Measurements from ENCODE around the gene EMC9.
A peak's percentile ranks its signal among the peaks of the same experiment; 100 is the strongest.

The EMC9 gene

GRCh38 chr14:24177041-24177825, 35.8 kb upstream of the EMC9 start:
- Histone ChIP-seq H3K27ac (no peak overlapping the region), H3K9me3 (no peaks in the 10 kb centered on the region), H3K4me1 (peaks cover 34% of the 10 kb centered on the region), H4K20me1 (peaks cover 15% of the 10 kb centered on the region; the same call in 1 of the 2 replicates), H3K27me3 (peaks cover 8% of the 10 kb centered on the region), H3K9ac (no peak overlapping the region), H3K36me3 (peaks cover 64% of the 10 kb centered on the region), H3K4me3 (no peak overlapping the region), H3K4me2 (no peak overlapping the region)
- no peak for TF ChIP-seq Cebpa-rat (IDR thresholded peaks at IDR 0.05)

GRCh38 chr14:24176599-24176998, 35.2 kb upstream of the EMC9 start:
- Histone ChIP-seq H3K27ac (no peak overlapping the region), H4K20me1 (peaks cover 15% of the 10 kb centered on the region; the same call in 1 of the 2 replicates), H3K4me1 (peaks cover 40% of the 10 kb centered on the region), H3K9me3 (no peaks in the 10 kb centered on the region), H3K4me2 (no peak overlapping the region), H3K27me3 (peaks cover 14% of the 10 kb centered on the region), H3K36me3 (peaks cover 57% of the 10 kb centered on the region), H3K4me3 (no peak overlapping the region), H3K9ac (no peak overlapping the region)
- no peak for TF ChIP-seq Cebpa-rat (IDR thresholded peaks at IDR 0.05)

- Histone ChIP-seq H3K4me2 (peak overlapping the region; percentile 90; the same call in 1 of the 2 replicates), H3K27ac (no peak overlapping the region), H3K36me3 (peaks cover 30% of the 10 kb centered on the region), H3K4me3 (no peak overlapping the region), H4K20me1 (no peaks in the 10 kb centered on the region), H3K4me1 (peaks cover 24% of the 10 kb centered on the region), H3K9me3 (no peaks in the 10 kb centered on the region), H3K9ac (no peak overlapping the region), H3K27me3 (peaks cover 25% of the 10 kb centered on the region)
- TF ChIP-seq Cebpa-rat (IDR thresholded peaks at IDR 0.05), result no peak
Measured at GRCh38 chr14:24172871-24173281, 31.5 kb upstream of the EMC9 start.

GRCh38 chr14:24172261-24172860, 31.0 kb upstream of the EMC9 start:
- Histone ChIP-seq H3K27ac (no peak overlapping the region), H3K9me3 (no peaks in the 10 kb centered on the region), H3K4me1 (peaks cover 24% of the 10 kb centered on the region), H3K9ac (0 out of 2 replicates have a peak overlapping the region, but pooled peaks have one; percentile 13), H3K4me3 (peak overlapping the region; percentile 66), H3K27me3 (peaks cover 25% of the 10 kb centered on the region), H3K36me3 (peaks cover 30% of the 10 kb centered on the region), H4K20me1 (no peaks in the 10 kb centered on the region), H3K4me2 (peak overlapping the region; percentile 90)
- TF ChIP-seq Cebpa-rat (IDR thresholded peaks at IDR 0.05), result no peak

GRCh38 chr14:24171422-24172260, 30.2 kb upstream of the EMC9 start, which contains the start of gene REC8:
Gene REC8, plus strand, starts transcription at chr14:24172080. Its CDS starts 473 bp downstream, at chr14:24172553.
- 0 out of 2 replicates have a peak within 1 kb of the TSS, but pooled peaks have one; percentile 13 for H3K9ac ChIP-seq

GRCh38 chr14:24167469-24168114, 26.2 kb upstream of the EMC9 start:
- Histone ChIP-seq H3K4me2 (no peak overlapping the region), H3K36me3 (peaks cover 62% of the 10 kb centered on the region), H3K9ac (no peak overlapping the region), H3K27me3 (peaks cover 20% of the 10 kb centered on the region), H3K4me1 (peaks cover 27% of the 10 kb centered on the region), H4K20me1 (no peaks in the 10 kb centered on the region), H3K9me3 (no peaks in the 10 kb centered on the region), H3K4me3 (no peak overlapping the region), H3K27ac (no peak overlapping the region)
- no peak for TF ChIP-seq Cebpa-rat (IDR thresholded peaks at IDR 0.05)

More at GRCh38 chr14:24171422-24172260, 30.2 kb upstream of the EMC9 start, which contains the start of gene REC8:
- Histone ChIP-seq H4K20me1 (no peaks in the 10 kb centered on the region), H3K4me3 (peak within 1 kb of the TSS; percentile 66), H3K27me3 (peaks cover 25% of the 10 kb centered on the region), H3K4me1 (peaks cover 24% of the 10 kb centered on the region), H3K9me3 (no peaks in the 10 kb centered on the region), H3K27ac (no peak within 1 kb of the TSS), H3K36me3 (peaks cover 30% of the 10 kb centered on the region), H3K4me2 (peak within 1 kb of the TSS; percentile 90)
- no peak for TF ChIP-seq Cebpa-rat (IDR thresholded peaks at IDR 0.05)

GRCh38 chr14:24165785-24166184, 24.4 kb upstream of the EMC9 start:
- H3K27me3 ChIP-seq, result peaks cover 2% of the 10 kb centered on the region; the same call in 1 of the 2 replicates
- peaks cover 63% of the 10 kb centered on the region for H3K36me3 ChIP-seq
- H3K4me1 ChIP-seq, result peaks cover 26% of the 10 kb centered on the region
- no peak overlapping the region for H3K4me3 ChIP-seq
- TF ChIP-seq Cebpa-rat (IDR thresholded peaks at IDR 0.05), result no peak
- H4K20me1 ChIP-seq, result no peaks in the 10 kb centered on the region
- no peak overlapping the region for H3K4me2 ChIP-seq
- no peak overlapping the region for H3K9ac ChIP-seq
- no peaks in the 10 kb centered on the region for H3K9me3 ChIP-seq
- no peak overlapping the region for H3K27ac ChIP-seq

GRCh38 chr14:24164518-24164991, 23.2 kb upstream of the EMC9 start:
- peaks cover 72% of the 10 kb centered on the region for H3K36me3 ChIP-seq

GRCh38 chr14:24162093-24162492, 20.7 kb upstream of the EMC9 start:
- Histone ChIP-seq H3K4me3 (peak overlapping the region; percentile 68; the same call in 1 of the 2 replicates), H3K4me2 (peak overlapping the region; percentile 80), H3K9ac (peak overlapping the region; percentile 72; the same call in 1 of the 2 replicates), H3K27me3 (no peaks in the 10 kb centered on the region), H3K9me3 (no peaks in the 10 kb centered on the region), H4K20me1 (no peaks in the 10 kb centered on the region), H3K36me3 (peaks cover 82% of the 10 kb centered on the region), H3K27ac (peak overlapping the region; percentile 73), H3K4me1 (peaks cover 30% of the 10 kb centered on the region)
- no peak for TF ChIP-seq Cebpa-rat (IDR thresholded peaks at IDR 0.05)

More at GRCh38 chr14:24164518-24164991, 23.2 kb upstream of the EMC9 start:
- H3K4me1 ChIP-seq, result peaks cover 30% of the 10 kb centered on the region
- no peaks in the 10 kb centered on the region for H4K20me1 ChIP-seq
- H3K27ac ChIP-seq, result no peak overlapping the region
- H3K9ac ChIP-seq, result no peak overlapping the region
- no peak overlapping the region for H3K4me3 ChIP-seq
- no peak overlapping the region for H3K4me2 ChIP-seq
- H3K27me3 ChIP-seq, result no peaks in the 10 kb centered on the region
- TF ChIP-seq Cebpa-rat (IDR thresholded peaks at IDR 0.05), result no peak
- no peaks in the 10 kb centered on the region for H3K9me3 ChIP-seq

All from BLaER1 (cell line).